SK-N-MC (cell line): ENCODE measurements around the gene ZNF585A.

Experiments
- DNase-seq: peaks from one replicate; pipeline ENCODE4 v3.0.0-alpha.2; 2011; ENCODE audit warnings: low read depth, low spot score
- H3K27ac ChIP-seq: fragments of 200-600 bp; sonication (generic); 2 replicates; pipeline ENCODE4 v1.5.1; 2016; ENCODE audit warnings: mixed run types
- H3K36me3 ChIP-seq: fragments of 200-600 bp; sonication (generic); 2 replicates; pipeline ENCODE4 v1.6.1; 2017; ENCODE audit warnings: antibody characterized with exemption, low read length, mixed read lengths; ENCODE audit not compliant: insufficient read depth
- H3K4me3 ChIP-seq: fragments of 200-600 bp; sonication (generic); 2 replicates; pipeline ENCODE4 v1.5.1; 2016
- H3K9ac ChIP-seq: fragments of 200-600 bp; sonication (generic); 2 replicates; pipeline ENCODE4 v1.8.0; 2017; ENCODE audit warnings: mixed run types, mixed read lengths; ENCODE audit not compliant: insufficient read length
- H3K9me3 ChIP-seq: fragments of 200-600 bp; sonication (generic); 2 replicates; pipeline ENCODE4 v1.6.1; 2017; ENCODE audit warnings: low read depth, mild to moderate bottlenecking, antibody characterized with exemption, low read length, moderate library complexity, mixed read lengths
- EZH2 ChIP-seq: fragments of 200-600 bp; sonication (generic); IDR thresholded peaks from one replicate; pipeline ENCODE4 v1.6.1; 2017; ENCODE audit warnings: antibody characterized with exemption
- FOXP2 ChIP-seq: optimal IDR thresholded peaks from 2 replicates; pipeline ENCODE3; 2011; ENCODE audit warnings: mild to moderate bottlenecking, moderate library complexity; ENCODE audit not compliant: insufficient read depth; ENCODE audit errors: extremely low read length, control extremely low read depth
- POLR2AphosphoS5 ChIP-seq: IDR thresholded peaks from 2 replicates; pipeline ENCODE4 v1.6.1; 2012; ENCODE audit warnings: mild to moderate bottlenecking, low read depth, low read length, borderline replicate concordance

Gene ZNF585A

GRCh38 chr19:37098570-37098969 lies 73.9 kb downstream of the ZNF585A start:
- peaks cover 18% of the 10 kb centered on the region for H3K9me3 ChIP-seq
- peaks cover 75% of the 10 kb centered on the region for H3K36me3 ChIP-seq
- H3K4me3 ChIP-seq: no peak overlapping the region
- TF ChIP-seq POLR2AphosphoS5 (no peak), FOXP2 (no peak)
- no peak overlapping the region for H3K27ac ChIP-seq
- H3K9ac ChIP-seq: no peak overlapping the region
- no peak for DNase-seq

DNA sequence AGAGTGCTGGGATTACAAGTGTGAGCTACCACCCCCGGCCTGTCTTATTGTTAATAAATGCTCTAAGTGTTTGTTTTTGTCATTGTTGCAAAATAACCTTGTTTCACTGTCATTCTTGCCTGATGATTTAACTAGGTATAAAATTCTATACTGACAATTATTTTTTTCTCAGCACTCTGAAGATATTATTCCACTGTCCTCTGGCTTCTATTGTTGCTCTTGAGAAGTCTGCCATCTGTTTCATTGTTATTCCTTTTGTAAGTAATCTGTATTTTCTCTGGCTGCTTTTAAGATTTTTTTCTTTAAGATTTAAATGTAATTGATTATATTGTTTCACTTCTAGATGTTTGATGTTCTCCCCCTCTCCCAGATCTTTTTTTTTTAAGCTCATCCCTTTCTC lies 76.6 kb downstream of the ZNF585A start:
- Histone ChIP-seq H3K9me3 (peaks cover 20% of the 10 kb centered on the region), H3K36me3 (peaks cover 90% of the 10 kb centered on the region), H3K9ac (no peak overlapping the region), H3K4me3 (no peak overlapping the region), H3K27ac (no peak overlapping the region)
- no peak for TF ChIP-seq POLR2AphosphoS5
- no peak for TF ChIP-seq FOXP2
- TF ChIP-seq EZH2: no peak
- DNase-seq: no peak
